ENCODE measurements around the gene PCDH15.
A peak's percentile ranks its signal among the peaks of the same experiment; 100 is the strongest.

Gene PCDH15

DNA sequence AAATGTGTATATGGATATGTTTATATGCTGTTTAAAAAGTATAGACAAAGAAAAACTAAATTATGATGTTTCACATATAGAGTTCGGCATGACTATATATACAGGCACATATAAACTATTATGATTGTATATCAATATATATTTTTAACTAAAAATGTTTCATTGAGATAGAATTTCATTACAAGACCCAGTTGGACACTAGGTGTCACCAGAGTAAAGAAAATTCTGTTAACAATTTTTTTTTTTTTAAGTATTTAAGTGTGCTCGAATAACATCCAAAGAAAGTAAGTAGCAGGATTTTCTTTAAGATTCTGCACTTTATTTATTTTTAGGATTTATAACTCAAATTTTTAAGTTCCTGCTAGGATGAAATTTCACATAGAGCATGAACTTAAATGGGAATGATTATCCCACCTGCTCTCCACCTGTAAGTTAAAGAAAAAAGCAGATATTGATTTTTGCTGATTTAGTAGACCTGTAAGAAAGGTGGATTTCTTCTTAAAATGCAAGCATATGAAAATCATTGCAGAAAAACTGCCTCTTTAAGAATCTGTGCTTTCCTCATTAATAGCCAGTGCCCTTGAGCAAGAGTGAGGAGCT is 961.5 kb downstream of the PCDH15 start:
- DNase-seq: peak in 1 of 2 experiments; percentile 2

DNA sequence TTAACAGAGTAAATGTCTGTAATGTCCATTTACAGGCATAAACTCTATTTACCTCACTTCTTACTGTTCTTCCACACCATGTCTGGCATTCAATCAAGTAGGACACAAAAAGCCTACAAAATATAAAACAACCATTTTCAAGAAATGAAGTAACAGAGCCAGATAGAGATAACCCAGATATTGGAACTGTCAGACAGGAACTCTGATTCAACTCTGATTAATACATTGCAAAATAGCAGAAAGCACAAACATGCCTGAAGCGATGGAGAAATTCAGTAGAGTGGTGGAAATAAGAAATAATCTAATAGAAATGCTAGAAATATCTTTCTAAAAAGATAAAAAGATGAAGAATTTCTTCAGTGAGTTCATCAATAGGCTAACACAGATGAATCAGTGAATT is 964.4 kb downstream of the PCDH15 start:
- DNase-seq: no peak

DNA sequence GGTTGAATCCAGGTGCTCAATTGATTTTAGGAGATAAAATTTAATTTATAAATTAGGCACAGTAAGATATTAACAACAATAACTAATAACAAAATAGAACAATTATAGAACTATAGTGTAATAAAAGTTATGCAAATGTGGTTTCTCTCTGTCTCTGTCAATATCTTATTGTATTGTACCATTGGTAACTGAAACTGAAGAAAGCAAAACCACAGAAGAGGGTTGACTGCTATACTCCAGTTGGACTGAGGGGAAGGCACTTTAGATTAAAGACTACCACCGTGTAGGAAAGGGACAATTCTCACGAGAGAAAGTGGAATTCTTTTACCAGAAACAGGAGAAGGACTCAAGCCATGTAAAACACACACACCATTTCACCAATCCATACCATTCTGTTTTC is 967.1 kb downstream of the PCDH15 start:
- no peak for DNase-seq

DNA sequence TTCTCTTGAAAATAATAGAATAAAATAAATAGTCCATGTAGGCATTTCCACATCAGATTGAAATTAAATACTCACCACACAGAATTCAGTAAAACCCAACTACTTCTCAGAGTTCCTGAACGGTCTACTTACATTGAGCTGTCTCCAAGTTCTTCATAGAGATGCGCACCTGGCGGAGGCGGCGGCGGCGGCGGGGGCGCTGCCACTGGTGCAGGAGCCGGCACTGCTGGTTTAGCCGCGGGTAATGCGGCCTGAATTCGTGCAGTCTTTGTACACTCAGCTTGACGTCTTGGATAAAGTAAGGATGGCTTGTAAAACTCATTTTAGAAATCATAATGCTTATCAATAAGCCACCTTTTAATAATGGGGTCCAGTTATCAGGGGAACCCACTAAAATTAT is 973.8 kb downstream of the PCDH15 start:
- DNase-seq: no peak

DNA sequence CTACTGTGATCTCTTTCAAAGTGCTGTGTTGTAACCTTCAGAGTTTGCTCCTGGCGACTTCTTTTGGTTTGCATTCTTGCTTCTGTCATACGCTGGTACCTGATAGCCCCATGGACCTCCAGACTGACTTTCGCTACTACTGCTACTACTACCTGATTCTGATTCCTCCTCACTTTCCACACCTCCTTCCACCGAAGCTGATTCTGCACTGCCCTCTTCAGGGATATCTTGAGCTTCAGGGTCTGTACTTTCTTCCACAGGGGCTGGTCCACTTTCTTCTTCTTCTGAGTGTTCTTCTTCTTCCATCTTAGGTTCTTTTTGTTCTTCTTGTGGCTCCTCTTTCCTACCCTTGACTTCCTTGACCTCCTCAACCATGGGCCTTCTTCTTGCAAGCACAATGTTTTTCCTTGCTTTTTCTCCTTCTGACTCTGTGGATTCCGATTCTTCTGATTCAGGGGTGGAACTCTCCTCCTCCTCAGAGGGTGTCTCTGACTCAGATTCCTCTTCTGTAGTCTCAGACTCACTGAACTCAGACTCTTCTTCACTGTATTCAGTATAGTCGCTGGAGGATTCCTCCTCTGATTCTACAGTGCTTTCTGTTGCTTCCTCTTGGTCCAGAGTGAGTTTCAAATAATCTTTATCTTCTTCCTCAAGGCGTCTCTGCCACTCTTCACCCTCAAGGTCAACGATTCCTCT is 992.2 kb downstream of the PCDH15 start:
- no peak for DNase-seq

DNA sequence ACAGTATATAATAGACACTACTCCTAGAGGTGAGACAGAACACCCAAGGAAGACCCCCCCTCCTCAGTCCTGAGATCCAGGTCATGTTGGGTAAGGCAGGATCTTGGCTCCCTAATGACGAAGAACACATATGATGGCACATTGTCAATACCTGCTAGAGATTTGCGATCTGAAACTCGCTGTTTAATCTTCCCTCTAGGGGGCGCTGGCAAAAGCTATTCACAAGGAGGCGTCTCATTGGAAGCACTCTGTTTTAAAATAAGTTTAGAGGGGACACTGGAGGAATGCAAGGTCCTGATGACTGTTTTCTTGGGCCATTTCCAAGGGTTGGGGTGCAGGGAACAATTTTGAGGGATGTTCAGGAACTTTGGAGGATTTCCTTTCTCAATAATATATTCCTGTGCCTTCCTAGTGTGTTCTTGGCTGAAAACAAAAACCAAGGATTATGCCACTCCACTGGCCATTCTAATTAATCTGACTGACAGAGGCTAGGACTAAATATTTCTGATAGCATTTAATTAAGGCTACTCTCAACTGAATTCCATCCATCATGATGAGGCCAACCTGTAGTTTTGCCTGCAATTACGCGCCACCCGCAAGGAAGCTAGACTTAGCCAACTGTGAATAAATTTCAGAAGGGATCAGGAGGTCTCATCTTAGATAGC is 1014.7 kb downstream of the PCDH15 start:
- DNase-seq: no peak

DNA sequence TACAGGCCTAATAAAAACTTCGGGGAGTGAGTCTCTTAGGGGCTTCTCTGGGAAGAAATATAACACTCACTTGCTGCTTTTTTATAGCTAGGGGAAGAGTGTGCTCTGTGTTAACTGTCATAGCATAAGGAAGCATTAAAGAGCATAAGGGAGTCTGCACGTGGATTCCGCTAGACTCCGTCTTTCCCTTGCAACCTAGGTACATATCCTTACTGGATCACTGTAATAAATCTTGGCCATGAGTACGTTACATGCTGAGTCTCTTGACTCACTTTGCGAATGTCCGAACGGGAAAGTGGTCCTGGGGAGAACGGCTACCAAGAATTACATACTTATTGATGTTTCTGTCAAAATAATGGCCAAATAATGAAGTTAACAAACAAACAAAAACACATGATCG is 1029.3 kb downstream of the PCDH15 start:
- no peak for DNase-seq

DNA sequence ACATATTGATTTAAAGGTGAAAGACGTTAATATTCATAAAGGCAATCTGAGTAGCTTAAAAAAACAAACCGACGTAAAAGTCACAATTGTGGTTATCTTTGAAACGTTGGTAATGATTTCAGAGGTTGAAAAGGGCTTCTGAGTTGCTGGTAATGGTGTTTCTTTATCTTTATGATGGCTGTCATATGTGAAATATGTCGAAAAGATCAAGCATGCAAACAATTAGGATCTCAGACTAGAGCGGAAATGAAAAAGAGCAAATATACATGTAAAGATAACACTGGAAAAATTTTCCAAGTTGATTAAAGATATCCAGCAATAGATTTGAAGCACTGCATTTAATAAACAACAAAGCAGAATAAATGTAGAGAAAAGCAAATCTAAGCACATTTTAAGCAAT is 1030.1 kb downstream of the PCDH15 start:
- DNase-seq: no peak

DNA sequence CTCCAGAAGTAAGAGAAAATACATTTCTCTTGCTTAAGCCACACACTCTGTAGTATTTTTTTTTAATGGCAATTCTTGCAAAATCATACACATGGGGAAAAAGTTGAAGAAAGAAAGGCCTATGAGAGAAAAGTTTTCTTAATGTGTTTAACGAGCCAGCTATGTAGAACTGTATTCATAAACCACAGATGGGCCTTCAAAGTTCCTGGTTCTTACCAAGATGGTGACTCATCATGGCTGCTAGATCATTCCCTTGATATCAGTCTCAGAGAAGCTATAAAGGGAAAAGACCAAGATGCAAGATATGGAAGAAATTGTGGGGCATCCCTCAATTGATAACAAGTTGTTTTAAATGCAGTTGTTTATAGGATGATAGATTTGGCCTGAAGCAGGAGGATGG is 1035.7 kb downstream of the PCDH15 start:
- DNase-seq: no peak

DNA sequence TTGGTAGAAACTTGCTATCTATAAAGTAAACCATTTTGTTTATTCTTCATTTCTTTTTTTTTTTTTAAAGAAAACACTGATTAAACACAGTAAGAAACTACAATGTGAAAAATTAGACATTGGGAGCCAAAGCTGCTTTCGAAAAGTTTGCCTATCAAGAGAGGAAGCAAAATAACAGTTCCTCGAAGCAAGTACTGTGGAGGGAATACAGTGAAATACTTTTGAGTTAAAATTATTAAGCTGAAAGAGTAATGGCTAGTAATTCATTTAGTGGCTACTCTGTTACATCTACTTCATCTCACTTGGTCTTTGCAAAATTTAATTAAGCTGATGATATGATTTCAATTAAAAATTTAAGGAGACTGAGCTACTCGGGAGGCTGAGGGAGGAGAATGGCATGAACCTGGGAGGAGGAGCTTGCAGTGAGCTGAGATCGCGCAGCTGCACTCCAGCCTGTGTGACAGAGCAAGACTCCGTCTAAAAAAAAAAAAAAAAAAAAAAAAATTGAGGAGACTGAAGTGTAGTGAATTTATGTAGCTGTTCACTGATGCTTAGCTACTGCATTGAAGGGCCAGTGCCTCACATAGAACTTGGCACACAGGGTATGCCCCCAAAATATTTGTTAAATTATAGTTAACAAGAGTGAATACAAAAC is 1046.3 kb downstream of the PCDH15 start:
- no peak for DNase-seq
